Measurements from ENCODE around the gene SIRPG. TPM values are rescaled to one million over a fixed set of nuclear protein-coding genes. Genes with fewer than 3 reads are reported as not detected.

Gene SIRPG
- not detected for total RNA-seq

DNA sequence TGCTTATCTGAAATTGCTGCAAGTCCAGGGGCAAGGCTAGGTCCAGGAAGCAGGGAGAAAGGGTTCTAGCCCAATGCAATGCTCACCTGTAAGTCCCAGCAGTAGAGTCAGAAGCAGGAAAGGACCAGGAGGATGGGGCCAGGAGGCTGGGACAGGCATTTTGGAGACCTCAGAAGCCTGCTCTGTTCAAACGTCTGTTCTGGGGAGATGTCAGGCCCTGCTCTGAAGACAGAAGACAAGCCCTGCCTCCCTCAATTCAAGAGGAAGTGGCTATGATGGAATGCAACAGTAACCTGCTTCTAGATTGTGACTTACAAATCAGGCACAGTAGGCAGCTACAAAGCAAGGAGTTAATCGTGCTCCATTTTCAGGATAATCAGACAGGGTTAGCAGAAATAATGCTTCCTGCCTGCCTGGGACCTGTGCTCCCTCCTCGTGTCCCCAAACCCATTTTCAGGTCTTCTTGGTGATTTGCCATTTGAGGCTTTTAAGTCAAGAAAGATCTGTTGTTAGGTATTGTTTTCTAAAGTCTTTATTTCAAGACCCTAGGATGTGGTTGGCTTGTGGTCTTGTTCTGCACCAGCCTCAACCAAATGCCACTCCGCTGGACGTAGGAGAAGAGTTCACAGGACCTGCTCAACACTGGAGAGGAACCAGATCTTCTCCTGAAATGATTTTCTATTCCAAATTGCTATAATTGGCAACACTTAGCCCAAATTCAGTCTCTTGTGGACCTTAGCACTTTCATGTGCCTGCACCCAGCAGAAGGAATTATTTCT, at the start of gene SIRPG:
TSS of gene SIRPG (minus strand) at position 224 of the 779 bp plus-strand sequence. CDS start at position 159, 65 bp downstream.

DNA sequence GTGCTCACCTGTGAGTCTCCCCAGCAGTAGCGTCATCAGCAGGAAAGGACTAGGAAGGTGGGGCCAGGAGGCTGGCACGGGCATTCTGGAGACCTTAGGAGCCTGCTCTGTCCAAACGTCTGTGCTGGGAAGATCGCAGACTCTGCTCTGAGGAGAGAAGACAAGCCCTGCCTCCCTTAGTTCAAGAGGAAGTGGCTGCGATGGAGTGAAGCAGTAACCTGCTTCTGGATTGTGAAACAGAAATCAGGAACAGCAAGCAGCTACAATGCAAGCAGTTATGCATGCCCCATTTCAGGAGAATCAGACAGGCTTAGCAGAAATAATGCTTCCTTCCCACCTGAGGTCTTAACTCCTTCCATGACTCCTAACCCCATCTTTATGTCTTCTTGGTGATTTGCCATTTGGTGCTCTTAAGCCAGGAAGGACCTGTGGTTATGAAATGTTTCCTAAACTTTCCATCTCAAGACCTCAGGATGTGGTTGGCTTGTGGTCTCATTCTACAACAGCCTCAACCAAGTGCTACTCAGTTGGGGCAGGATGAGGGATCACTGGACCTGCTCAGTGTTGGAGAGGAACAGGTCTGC, 37.6 kb downstream of the SIRPG start, which contains the start of gene SIRPB1:
TSS of gene SIRPB1 (minus strand) at position 149 of the 584 bp plus-strand sequence. CDS start at position 84, 65 bp downstream.

Small RNA genes lying within 50 kb of the gene (small RNA-seq; reads per million reads assigned to genes)
- gene AL109809.3 (not detected), gene RN7SL561P (not detected)

Other genes with a start within 250 kb of the SIRPG start
- 40.8 TPM for gene NSFL1C, start 190.9 kb downstream of the SIRPG start, total RNA-seq
- gene SIRPB2, start 166.4 kb downstream of the SIRPG start, total RNA-seq: 0.69 TPM
- gene SIRPD, start 100.1 kb downstream of the SIRPG start, total RNA-seq: not detected
- 1.2 TPM for gene SIRPB1, start 37.8 kb downstream of the SIRPG start, total RNA-seq
- gene SIRPA, start 237.6 kb upstream of the SIRPG start, total RNA-seq: 15.7 TPM

All from diencephalon (tissue), 1 donor.